GM19467 (cell line): ENCODE results near the gene BCL2L14.

Experiments
- ATAC-seq: cut with Tn5 transposase; IDR thresholded peaks from one replicate; pipeline ENCODE4 v1.9.1; 2021; ENCODE audit warnings: mild to moderate bottlenecking, moderate library complexity; ENCODE audit not compliant: unreplicated experiment

BCL2L14 gene

GRCh38 chr12:12054993-12055392 is 15.7 kb upstream of the BCL2L14 start:
- ATAC-seq: no peak

DNA sequence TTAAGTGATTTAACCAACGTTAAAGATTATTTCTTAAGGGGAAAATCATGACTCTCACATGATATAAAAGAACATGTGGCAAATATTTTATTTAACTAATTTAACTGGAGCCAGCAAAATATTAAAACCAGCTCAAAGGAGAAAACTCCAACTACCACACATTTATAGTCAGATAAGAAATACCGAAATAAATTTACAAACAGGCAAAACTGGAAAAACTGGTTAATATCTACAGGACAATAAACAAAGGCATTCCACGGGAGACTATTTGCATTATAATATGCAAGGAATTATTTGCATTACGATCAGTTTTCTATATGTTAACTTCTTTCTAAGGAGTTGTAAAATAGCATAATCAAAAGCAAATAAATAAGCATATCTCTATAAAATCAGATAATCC is 13.8 kb upstream of the BCL2L14 start:
- no peak for ATAC-seq

DNA sequence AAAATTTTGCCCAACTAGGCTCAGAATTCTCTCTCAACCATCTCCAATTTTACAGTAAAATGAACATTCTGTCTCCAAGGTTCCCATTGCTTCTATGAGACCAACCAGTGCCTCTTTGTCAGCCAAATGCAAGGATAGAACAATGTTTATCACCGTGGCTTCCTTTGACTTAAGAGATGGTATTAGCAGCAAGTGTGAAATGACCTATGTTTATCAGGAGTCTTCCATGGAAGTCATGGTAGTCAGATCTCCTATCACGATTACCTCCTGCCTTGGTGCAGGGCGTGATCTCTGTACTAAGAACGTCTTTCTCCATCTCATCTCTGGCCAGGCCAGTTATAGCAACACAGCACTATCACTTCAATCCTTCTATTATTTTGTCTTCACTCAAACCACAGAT is 6.1 kb upstream of the BCL2L14 start:
- ATAC-seq: no peak

DNA sequence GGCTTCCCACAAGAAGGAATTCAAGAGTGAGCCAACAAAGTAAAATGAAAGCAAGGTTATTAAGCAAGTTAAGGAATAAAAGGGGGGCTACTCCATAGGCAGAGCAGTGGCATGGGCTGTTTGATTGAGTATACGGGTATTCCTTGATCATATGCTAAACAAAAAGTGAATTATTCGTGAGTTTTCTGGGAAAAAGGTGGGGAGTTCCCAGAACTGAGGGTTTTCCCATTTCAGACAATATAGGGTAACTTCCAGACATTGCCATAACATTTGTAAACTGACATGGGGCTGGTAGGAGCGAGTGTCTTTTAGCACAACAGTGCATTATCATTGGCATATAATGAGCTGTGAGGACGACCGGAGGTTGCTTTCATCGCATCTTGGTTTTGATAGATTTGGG is 2.0 kb upstream of the BCL2L14 start:
- no peak for ATAC-seq

- no peak for ATAC-seq
These were observed 754 bp upstream of the BCL2L14 start for GRCh38 chr12:12069821-12070548.

DNA sequence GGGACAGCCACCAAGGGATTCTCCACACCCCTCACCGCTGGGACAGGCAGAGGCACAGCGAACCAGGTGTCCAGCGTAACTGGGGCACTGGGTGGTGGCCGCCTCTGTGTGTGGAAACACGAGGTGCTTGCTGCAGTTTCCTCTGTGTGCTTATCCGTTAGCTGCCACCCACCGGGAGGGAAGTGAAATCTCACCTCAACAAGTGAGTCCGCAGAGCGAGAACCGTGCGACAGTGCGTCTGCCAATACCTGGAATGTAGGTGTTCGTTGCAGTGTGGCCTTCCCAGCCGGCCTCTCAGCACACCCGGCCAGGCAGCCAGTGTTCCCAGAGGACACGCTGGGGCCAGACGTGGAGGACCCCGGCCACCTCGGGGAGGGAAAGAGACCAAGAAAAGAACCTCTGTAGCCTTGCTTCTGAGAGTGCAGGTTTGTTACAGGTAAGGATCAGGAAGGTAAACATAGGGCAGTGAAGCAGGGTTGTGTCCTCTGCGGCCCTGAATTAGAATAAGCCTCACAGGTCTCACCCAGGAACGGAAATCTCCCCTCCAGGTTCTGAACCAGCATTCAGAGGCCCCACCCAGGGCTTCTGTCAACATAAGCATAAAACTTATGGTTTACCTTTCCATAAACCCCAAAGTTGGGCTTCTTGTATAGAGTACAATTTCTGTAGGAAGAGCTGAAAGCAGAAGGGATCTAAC is 1.5 kb downstream of the BCL2L14 start:
- no peak for ATAC-seq

DNA sequence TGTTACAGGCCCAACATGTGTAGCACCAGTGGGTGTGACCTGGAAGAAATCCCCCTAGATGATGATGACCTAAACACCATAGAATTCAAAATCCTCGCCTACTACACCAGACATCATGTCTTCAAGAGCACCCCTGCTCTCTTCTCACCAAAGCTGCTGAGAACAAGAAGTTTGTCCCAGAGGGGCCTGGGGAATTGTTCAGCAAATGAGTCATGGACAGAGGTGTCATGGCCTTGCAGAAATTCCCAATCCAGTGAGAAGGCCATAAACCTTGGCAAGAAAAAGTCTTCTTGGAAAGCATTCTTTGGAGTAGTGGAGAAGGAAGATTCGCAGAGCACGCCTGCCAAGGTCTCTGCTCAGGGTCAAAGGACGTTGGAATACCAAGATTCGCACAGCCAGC is 8.6 kb downstream of the BCL2L14 start:
- ATAC-seq: no peak

- ATAC-seq: no peak
These were observed 11.2 kb downstream of the BCL2L14 start for GRCh38 chr12:12081836-12082497.

- ATAC-seq: no peak
These were observed 12.9 kb downstream of the BCL2L14 start for GRCh38 chr12:12083688-12084087.

GRCh38 chr12:12086362-12086761 is 15.6 kb downstream of the BCL2L14 start:
- ATAC-seq: no peak

- no peak for ATAC-seq
These were observed 16.4 kb downstream of the BCL2L14 start for GRCh38 chr12:12086973-12087692.

DNA sequence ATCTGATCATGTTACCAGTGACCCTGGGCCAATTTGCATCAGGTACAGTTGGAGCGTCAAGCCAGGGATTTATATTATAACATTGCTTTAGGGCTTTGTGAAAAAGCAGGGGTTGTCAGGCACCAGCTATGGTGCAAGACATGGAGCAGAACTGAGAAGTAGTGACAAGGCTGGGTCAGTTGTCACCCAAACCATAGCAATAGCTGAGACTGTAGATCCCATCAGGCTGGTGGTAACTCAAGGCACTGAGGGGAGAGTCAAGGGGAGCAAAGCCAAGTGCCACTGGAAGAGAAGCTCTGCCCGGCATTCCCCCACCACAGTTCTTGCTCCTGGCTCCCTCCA is 16.9 kb downstream of the BCL2L14 start:
- ATAC-seq: no peak

- ATAC-seq: no peak
These were observed 17.4 kb downstream of the BCL2L14 start for GRCh38 chr12:12088147-12088546.

- no peak for ATAC-seq
These were observed 18.0 kb downstream of the BCL2L14 start for GRCh38 chr12:12088761-12089160.

GRCh38 chr12:12091071-12091470 is 20.3 kb downstream of the BCL2L14 start:
- ATAC-seq: no peak

- no peak for ATAC-seq
These were observed 21.4 kb downstream of the BCL2L14 start for GRCh38 chr12:12091977-12092663.

DNA sequence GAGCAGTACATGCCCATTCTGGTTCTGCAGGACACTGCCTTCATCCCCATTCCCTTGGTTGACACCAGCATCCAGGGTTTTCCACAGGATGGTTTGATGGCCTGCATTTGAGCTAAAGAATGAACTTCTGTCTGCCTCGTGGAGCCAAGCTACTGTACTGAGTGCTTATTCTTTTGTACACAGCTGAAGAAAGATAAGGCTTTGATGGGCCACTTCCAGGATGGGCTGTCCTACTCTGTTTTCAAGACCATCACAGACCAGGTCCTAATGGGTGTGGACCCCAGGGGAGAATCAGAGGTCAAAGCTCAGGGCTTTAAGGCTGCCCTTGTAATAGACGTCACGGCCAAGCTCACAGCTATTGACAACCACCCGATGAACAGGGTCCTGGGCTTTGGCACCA is 23.7 kb downstream of the BCL2L14 start:
- no peak for ATAC-seq

GRCh38 chr12:12095021-12095420 is 24.3 kb downstream of the BCL2L14 start:
- ATAC-seq: no peak

DNA sequence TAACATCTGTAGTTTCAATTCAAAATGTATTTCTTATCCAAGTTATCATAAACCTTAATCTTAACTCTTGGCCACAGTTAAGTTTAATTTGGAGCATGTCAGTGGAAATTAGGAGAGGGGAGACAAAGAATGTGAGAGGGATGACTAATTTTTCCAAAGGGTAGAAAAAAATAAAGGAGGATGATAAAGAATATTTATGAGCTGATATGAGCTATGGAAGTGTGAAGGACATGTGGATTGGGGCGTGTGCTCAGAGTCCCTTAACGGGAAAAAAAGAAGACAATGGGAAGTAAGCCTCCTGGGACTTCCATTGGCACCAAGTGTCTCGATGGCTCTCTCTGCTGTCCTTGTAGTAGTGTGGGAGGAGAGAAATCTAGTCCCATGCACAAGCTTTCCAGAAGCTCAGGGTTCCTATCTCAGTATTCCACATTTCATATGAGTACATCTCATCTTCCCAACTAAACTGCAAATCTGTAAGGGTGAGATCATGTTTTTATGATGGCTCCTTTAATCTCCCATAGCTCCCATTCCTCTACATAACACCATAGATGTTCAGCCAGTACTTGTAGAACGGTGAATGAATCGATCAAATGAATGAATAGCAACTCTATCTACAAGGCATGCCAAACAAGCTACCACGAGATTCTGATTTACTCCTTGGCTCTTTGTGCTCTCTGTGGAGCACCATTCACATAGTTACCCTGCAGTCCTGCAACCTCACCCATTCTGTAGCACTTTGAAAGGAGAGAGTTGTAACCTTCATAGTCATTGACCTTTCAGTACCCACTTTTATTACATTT is 27.4 kb downstream of the BCL2L14 start:
- no peak for ATAC-seq

DNA sequence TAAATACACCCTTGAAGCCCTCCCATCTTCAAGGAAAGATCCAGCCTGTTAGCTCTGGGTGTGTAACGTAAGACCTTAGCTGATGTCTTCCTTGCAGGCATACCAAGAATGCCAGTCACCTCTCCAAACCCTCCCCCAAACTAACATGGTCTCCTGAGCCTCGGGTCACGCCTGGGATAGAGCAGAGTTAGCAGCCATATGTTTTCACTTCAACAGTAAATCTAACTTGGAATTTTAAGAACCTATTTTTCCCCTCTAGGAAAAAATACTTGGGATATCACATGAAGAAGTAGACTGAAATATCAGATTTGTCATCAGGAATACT is 27.9 kb downstream of the BCL2L14 start:
- no peak for ATAC-seq
